B cell (primary cell): ENCODE measurements around the gene DGUOK.

ENCODE experiments used
- EZH2 ChIP-seq: IDR thresholded peaks from 2 replicates; pipeline ENCODE4 v1.6.1; 2012; ENCODE audit warnings: borderline replicate concordance, low read depth, mild to moderate bottlenecking, moderate library complexity, low read length; ENCODE audit not compliant: insufficient read depth, poor library complexity, severe bottlenecking
- TF ChIP-seq, protein P1 (sequence below): fragments of 200-600 bp; IDR thresholded peaks from one replicate; pipeline ENCODE4 v1.8.0; 2022; ENCODE audit warnings: antibody characterized with exemption, mild to moderate bottlenecking

GRCh38 chr2:73930386-73930785, 3.7 kb downstream of the DGUOK start:
- TF ChIP-seq, protein P1, sequence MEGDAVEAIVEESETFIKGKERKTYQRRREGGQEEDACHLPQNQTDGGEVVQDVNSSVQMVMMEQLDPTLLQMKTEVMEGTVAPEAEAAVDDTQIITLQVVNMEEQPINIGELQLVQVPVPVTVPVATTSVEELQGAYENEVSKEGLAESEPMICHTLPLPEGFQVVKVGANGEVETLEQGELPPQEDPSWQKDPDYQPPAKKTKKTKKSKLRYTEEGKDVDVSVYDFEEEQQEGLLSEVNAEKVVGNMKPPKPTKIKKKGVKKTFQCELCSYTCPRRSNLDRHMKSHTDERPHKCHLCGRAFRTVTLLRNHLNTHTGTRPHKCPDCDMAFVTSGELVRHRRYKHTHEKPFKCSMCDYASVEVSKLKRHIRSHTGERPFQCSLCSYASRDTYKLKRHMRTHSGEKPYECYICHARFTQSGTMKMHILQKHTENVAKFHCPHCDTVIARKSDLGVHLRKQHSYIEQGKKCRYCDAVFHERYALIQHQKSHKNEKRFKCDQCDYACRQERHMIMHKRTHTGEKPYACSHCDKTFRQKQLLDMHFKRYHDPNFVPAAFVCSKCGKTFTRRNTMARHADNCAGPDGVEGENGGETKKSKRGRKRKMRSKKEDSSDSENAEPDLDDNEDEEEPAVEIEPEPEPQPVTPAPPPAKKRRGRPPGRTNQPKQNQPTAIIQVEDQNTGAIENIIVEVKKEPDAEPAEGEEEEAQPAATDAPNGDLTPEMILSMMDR: no peak
- TF ChIP-seq EZH2: no peak
